GM04504 (cell line): ENCODE results near the gene TNFSF15.

Experiments used
- DNase-seq: peaks from one replicate; pipeline ENCODE4 v3.0.0-alpha.2; 2012; ENCODE audit warnings: low read depth

Gene TNFSF15

GRCh38 chr9:114824110-114824509 is 18.3 kb upstream of the TNFSF15 start:
- DNase-seq, result peak; percentile 18

GRCh38 chr9:114823441-114823840 is 17.6 kb upstream of the TNFSF15 start:
- no peak for DNase-seq

GRCh38 chr9:114822708-114823107 is 16.9 kb upstream of the TNFSF15 start:
- no peak for DNase-seq

- DNase-seq, result no peak
Observed at GRCh38 chr9:114820776-114821501, 15.1 kb upstream of the TNFSF15 start.

- no peak for DNase-seq
Observed at GRCh38 chr9:114818178-114818577, 12.3 kb upstream of the TNFSF15 start.

- DNase-seq, result no peak
Observed at GRCh38 chr9:114813717-114814418, 8.0 kb upstream of the TNFSF15 start.

- DNase-seq, result no peak
Observed at GRCh38 chr9:114811966-114812636, 6.3 kb upstream of the TNFSF15 start.

GRCh38 chr9:114811301-114811700 is 5.5 kb upstream of the TNFSF15 start:
- no peak for DNase-seq

GRCh38 chr9:114810614-114811013 is 4.8 kb upstream of the TNFSF15 start:
- DNase-seq, result no peak

GRCh38 chr9:114806526-114806900 is 674 bp upstream of the TNFSF15 start:
- DNase-seq, result no peak

GRCh38 chr9:114804505-114804904 is 1.3 kb downstream of the TNFSF15 start:
- DNase-seq, result peak; percentile 43

GRCh38 chr9:114803479-114804265 is 2.2 kb downstream of the TNFSF15 start:
- no peak for DNase-seq

- no peak for DNase-seq
Observed at GRCh38 chr9:114799925-114800324, 5.9 kb downstream of the TNFSF15 start.

- no peak for DNase-seq
Observed at GRCh38 chr9:114799441-114799840, 6.4 kb downstream of the TNFSF15 start.

GRCh38 chr9:114798780-114799427 is 6.9 kb downstream of the TNFSF15 start:
- no peak for DNase-seq

- DNase-seq, result no peak
Observed at GRCh38 chr9:114798101-114798500, 7.7 kb downstream of the TNFSF15 start.

GRCh38 chr9:114792396-114792795 is 13.4 kb downstream of the TNFSF15 start:
- DNase-seq, result no peak

- DNase-seq, result no peak
Observed at GRCh38 chr9:114791736-114792135, 14.1 kb downstream of the TNFSF15 start.

GRCh38 chr9:114791312-114791711 is 14.5 kb downstream of the TNFSF15 start:
- no peak for DNase-seq

- DNase-seq, result no peak
Observed at GRCh38 chr9:114790521-114790920, 15.3 kb downstream of the TNFSF15 start.

- no peak for DNase-seq
Observed at GRCh38 chr9:114789006-114789405, 16.8 kb downstream of the TNFSF15 start.
